GM23338 (cell line): ENCODE measurements around the gene SBNO1.

Experiments
- CREB1 ChIP-seq: fragments of 250-450 bp; sonication (Bioruptor Pico); IDR thresholded peaks from 2 replicates; pipeline ENCODE4 v1.5.0; 2020; ENCODE audit warnings: low read depth, mild to moderate bottlenecking, moderate library complexity
- EZH2 ChIP-seq: fragments of 200-600 bp; sonication (generic); IDR thresholded peaks from one replicate; pipeline ENCODE4 v1.8.0; 2017; ENCODE audit warnings: antibody characterized with exemption, mild to moderate bottlenecking, low read depth; ENCODE audit not compliant: unreplicated experiment
- EZH2phosphoT487 ChIP-seq: fragments of 200-600 bp; sonication (generic); IDR thresholded peaks from one replicate; pipeline ENCODE4 v1.8.1; 2018; ENCODE audit warnings: antibody characterized with exemption; ENCODE audit not compliant: unreplicated experiment
- JUNB ChIP-seq: IDR thresholded peaks from one replicate; pipeline ENCODE4 v1.6.1; 2016; ENCODE audit warnings: antibody characterized with exemption; ENCODE audit not compliant: unreplicated experiment
- POLR2AphosphoS5 ChIP-seq: IDR thresholded peaks from 2 replicates; pipeline ENCODE4 v1.6.1; 2016; ENCODE audit warnings: antibody characterized with exemption, low read depth
- REST ChIP-seq: IDR thresholded peaks from one replicate; pipeline ENCODE4 v1.6.1; 2018; ENCODE audit warnings: antibody characterized with exemption; ENCODE audit not compliant: unreplicated experiment
- STAT1 ChIP-seq: IDR thresholded peaks from one replicate; pipeline ENCODE4 v1.6.1; 2016; ENCODE audit warnings: antibody characterized with exemption; ENCODE audit not compliant: unreplicated experiment
- ZNF114 ChIP-seq: fragments of 250-450 bp; sonication (Bioruptor Pico); IDR thresholded peaks from 2 replicates; pipeline ENCODE4 v1.5.0; 2020; ENCODE audit warnings: mild to moderate bottlenecking, moderate library complexity
- ZNF331 ChIP-seq: fragments of 250-450 bp; sonication (Bioruptor Pico); IDR thresholded peaks from 2 replicates; pipeline ENCODE4 v1.5.0; 2020; ENCODE audit warnings: low read depth, mild to moderate bottlenecking, moderate library complexity
- TF ChIP-seq, protein P1 (sequence below), 2 experiments: fragments of 200-600 bp in 1 of 2; sonication (generic) in 1 of 2; conservative IDR thresholded peaks; 2 replicates each; pipeline versions ENCODE4 v1.5.1 to v1.6.1; 2016 to 2017; ENCODE audit warnings: antibody characterized with exemption in 2 of 2, low read depth in 2 of 2, mild to moderate bottlenecking in 2 of 2, moderate library complexity in 1 of 2
- TF ChIP-seq, protein P2 (sequence below): IDR thresholded peaks from 2 replicates; pipeline ENCODE4 v1.6.1; 2016; ENCODE audit warnings: antibody characterized with exemption

- TF ChIP-seq POLR2AphosphoS5 (peak; percentile 70), CREB1 (CRISPR knock-in tag) (no peak), JUNB (no peak), EZH2 (no peak), REST (no peak), EZH2phosphoT487 (no peak), STAT1 (no peak), ZNF331 (CRISPR knock-in tag) (no peak), ZNF114 (no peak)
- TF ChIP-seq, protein P1, sequence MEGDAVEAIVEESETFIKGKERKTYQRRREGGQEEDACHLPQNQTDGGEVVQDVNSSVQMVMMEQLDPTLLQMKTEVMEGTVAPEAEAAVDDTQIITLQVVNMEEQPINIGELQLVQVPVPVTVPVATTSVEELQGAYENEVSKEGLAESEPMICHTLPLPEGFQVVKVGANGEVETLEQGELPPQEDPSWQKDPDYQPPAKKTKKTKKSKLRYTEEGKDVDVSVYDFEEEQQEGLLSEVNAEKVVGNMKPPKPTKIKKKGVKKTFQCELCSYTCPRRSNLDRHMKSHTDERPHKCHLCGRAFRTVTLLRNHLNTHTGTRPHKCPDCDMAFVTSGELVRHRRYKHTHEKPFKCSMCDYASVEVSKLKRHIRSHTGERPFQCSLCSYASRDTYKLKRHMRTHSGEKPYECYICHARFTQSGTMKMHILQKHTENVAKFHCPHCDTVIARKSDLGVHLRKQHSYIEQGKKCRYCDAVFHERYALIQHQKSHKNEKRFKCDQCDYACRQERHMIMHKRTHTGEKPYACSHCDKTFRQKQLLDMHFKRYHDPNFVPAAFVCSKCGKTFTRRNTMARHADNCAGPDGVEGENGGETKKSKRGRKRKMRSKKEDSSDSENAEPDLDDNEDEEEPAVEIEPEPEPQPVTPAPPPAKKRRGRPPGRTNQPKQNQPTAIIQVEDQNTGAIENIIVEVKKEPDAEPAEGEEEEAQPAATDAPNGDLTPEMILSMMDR (conservative IDR thresholded peaks at IDR 0.05; ENCODE audit: low read depth in 2 of 2), result peak; percentile 74 to 77
- TF ChIP-seq, protein P2, sequence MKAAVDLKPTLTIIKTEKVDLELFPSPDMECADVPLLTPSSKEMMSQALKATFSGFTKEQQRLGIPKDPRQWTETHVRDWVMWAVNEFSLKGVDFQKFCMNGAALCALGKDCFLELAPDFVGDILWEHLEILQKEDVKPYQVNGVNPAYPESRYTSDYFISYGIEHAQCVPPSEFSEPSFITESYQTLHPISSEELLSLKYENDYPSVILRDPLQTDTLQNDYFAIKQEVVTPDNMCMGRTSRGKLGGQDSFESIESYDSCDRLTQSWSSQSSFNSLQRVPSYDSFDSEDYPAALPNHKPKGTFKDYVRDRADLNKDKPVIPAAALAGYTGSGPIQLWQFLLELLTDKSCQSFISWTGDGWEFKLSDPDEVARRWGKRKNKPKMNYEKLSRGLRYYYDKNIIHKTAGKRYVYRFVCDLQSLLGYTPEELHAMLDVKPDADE, result no peak
Observed at GRCh38 chr12:123365025-123365917, 624 bp upstream of the SBNO1 start.
